Measurements from ENCODE around the gene GYG2. TPM values are rescaled to one million over a fixed set of nuclear protein-coding genes. Genes with fewer than 3 reads are reported as not detected.
"Not testable (repeated sequence)": the region's sequence is repeated elsewhere in the genome, so short reads cannot be mapped to it uniquely, and the experiment has no call there.

GYG2 gene
- total RNA-seq, 2 experiments from 2014 or later, result not detected

DNA sequence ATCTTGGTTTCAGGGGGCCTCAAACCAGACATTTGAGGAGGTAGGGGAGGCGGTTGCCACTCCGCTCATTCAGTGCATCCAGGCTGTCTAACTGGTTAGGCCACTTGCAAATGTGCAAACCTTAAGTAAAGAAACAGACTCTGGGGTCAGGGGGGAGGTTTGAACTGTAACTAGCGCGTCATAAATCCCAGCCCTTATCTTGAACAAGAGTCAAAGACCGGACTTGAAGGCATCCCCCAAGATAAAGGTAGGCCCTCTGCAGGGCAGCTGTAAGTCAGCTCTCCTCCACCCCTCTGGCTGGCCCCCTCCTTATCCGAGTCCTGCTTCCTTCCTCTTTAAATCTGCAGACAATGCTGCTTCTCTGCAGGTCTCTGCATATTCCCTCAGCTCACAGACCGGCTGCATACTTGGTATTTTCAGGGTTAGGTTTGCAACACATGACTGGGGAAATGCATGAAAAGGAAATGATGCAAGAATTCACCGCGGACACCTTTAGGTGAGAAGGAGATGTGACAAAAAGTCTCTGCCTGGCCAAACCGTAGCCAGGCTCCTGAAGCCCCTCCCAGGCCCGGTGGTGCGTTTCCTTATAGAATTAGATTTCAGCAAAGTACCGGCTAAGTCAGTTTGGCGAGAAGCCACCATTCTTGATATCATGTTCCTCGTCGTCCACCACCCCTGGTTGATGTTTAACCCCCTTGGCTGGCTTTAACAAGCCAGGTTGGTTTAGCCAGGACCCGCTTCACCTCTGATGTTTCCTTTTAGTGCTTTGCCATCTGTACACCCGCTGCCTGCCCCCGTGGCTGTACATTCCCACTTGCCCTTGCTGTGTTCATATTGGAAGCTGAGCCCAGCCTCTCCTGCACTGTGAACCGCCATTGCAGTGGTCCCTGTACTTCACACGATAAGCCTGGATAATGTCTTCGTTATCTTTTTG lies 69.2 kb downstream of the GYG2 start:
- POLR2A ChIA-PET, result not testable (repeated sequence)
- CTCF ChIA-PET, result interaction anchor here (0.6 kb wide), 1 partner anchor 12 kb away, joined by 3 read pairs; no protein-coding TSS in a partner anchor

DNA sequence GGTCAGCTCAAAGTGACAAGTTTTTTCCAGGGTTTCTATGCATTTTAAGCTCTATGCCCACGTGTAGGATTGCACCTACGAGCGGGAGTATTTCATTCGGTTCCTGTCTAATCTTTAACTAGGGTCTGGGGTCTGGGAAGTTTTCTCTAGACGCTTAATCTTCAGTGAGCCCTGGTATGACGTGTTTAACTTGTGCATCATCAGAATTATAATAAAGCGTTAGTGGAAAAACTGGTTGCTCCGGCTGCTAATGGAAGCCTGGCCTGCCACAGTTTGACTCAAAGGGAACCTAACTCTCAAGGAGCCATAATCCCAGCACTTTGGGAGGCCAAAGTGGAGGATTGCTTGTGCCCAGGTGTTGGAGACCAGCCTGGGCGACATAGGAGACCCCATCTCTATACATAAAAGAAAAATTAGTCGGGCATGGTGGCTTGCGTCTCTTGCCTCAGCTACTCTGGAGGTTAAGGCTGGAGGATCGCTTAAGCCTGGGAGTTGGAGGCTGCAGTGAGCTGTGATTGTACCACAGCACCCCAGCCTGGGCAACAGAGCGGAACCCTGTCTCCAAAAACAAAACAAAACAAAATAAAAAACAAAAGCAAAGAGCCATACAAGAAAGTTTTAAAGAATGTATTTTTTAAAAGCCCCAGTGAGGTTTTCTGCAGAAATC lies 70.2 kb downstream of the GYG2 start:
- CTCF ChIA-PET, result no interaction called here
- POLR2A ChIA-PET, result no interaction called here

DNA sequence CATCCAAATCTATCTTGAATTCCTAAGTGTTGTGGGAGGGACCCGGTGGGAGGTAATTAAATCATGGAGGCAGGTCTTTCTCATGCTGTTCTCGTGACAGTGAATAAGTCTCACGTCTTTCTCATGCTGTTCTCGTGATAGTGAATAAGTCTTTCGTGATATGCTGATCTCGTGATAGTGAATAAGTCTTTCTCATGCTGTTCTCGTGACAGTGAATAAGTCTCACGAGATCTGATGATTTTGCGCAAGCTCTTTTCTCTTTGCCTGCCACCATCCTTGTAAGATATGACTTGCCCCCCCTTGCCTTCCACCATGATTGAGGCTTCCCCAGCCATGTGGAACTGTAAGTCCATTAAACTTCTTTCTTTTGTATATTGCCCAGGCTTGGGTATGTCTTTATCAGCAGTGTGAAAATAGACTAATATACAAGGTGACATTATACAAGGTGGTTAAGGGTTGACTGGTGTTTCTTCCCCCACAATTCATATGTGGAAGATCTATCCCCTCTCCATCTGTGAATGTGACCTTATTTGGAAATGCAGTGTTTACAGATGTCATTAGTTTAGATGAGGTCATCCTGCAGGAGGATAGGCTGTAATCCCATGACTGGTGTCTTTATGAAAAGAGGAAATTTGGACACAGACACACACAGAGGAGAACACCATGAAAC lies 72.8 kb downstream of the GYG2 start:
- ChIA-PET CTCF (no interaction called here), POLR2A (no interaction called here)

DNA sequence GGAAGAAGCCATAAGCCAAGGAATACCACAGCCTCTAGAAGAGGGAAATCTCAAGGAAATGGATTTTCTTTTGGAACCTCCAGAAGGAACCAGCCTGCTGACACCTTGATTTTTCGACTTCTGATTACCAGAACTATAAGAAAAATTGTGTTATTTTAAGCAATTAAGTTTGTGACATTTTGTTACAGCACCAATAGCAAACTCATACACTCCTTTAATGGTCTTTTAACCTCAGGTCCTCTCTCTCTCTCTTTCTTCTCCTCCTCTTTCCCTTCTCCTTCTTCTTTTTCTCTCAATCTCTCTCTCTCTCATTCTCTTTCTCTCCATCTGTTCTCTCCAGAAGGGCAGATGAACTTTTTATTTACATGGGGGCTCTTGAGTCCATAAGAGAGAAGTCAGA lies 74.1 kb downstream of the GYG2 start:
- ChIA-PET POLR2A (no interaction called here), CTCF (no interaction called here)

DNA sequence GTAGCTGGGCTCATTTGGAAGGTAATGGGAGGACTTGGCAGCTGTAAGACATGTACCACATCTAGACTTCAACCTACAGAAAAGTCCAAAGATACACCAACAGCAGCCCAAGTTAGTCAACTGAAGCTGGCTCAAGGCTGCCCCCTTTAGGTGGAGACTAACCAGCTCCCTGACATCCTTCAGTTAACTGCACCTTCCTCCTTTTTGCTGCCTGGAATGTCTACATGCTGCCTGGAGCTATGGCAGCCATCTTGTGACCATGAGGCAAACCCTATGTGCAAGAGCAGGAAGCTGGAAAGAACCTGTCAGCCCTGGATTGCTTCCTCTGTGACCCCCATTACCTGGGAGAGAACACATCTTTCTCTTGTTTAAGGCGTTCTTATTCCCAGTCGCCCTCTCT lies 74.6 kb downstream of the GYG2 start:
- ChIA-PET POLR2A (no interaction called here), CTCF (no interaction called here)

DNA sequence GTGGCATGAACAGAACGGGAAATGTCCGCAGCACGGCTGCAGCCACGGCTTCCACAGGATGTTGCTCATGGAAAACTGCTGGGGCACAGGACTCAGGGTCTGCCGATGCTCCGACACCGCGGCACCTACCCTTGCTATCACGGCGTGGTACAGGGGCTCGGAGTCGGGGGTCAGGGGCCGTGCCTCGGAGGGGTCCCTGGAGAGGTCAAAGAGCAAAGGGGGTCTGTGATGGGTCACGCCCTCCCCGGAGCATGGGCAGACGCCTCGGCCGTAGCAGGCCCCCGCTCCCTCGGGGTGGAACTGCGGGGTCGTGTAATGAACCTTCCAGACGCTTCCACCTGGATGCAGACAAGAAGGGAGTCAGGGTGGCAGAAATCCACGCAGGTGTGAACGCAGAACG lies 78.6 kb downstream of the GYG2 start:
- POLR2A ChIA-PET, result no interaction called here
- CTCF ChIA-PET, result no interaction called here

DNA sequence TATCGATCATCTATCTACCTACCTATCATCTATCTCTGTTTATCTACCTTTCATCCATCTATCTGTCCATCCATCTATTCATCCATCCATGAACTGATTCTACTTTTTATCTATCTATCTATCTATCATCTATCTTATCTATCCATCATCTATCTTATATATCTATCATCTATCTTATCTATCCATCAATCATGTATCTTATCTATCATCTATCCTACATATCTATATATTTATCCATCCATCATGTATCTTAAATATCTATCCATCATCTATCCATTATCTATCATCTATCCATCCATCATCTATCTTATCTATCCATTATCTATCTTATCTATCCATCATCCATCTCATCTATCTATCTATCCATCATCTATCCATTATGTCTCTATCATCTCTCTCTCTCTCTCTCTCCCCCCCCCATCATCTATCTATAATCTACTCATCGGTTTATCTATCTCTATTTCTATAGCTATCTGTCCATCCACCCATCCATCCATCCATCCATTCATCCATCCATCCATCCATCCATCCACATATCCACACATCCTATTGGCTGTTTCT lies 79.5 kb downstream of the GYG2 start:
- ChIA-PET CTCF (no interaction called here), POLR2A (no interaction called here)

DNA sequence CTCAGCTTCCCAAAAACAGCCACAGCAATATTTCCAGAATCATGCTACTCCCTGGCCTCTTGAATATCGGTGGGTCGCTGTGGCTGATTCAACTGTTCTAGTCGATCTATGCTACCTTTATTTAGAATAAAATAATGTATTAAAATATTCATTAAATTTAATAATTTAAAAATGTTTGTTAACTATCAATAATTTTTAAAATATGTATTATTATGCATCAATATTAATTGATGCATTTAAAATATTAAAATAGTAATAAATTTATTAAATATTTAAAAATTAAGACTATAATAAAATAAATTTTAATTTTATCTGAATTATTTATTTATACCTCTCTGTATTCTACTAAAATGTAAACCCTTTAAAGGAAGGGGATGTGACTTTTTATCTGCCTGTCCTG lies 81.4 kb downstream of the GYG2 start:
- ChIA-PET CTCF (interaction anchor here (0.6 kb wide), 1 partner anchor 32 kb away, joined by 3 read pairs; no protein-coding TSS in a partner anchor), POLR2A (no interaction called here)

DNA sequence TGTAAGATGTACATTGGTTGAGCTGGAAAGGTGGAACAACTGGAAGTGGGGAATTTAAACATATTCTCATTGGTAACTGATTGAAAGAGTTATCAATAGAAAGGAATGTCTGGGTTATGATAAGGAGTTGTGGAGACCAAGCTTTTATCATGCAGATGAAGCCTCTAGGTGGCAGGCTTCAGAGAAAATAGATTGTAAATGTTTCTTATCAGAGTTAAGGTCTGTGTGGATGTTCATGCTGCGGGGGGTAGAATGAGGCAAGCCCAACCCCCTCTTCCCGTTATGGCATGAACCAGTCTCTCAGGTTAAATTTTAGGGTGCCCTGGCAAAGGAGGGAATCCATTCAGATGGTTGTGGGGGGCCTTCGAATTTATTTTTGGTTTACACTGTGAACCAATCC lies 84.4 kb downstream of the GYG2 start:
- ChIA-PET POLR2A (no interaction called here), CTCF (no interaction called here)

DNA sequence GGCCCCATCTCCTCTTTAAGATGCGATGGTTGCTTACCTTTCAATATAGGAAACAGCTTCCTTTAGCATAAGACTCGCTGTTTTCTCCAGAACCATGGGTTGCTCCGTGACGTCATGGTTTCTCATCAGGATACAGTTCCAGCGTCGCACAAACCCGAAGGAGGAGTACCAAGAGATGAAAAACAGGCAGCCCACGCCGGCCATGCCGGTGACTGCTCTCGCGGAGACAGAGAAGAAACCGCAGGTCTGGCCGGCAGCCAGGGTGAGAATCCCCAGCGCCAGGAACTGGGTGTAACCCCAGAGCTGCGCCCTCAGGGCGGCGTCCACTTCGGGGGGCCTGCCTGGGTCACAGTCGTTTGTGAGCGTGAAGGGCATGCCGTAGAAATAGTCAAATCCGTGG lies 89.0 kb downstream of the GYG2 start:
- CTCF ChIA-PET, result no interaction called here
- POLR2A ChIA-PET, result no interaction called here

DNA sequence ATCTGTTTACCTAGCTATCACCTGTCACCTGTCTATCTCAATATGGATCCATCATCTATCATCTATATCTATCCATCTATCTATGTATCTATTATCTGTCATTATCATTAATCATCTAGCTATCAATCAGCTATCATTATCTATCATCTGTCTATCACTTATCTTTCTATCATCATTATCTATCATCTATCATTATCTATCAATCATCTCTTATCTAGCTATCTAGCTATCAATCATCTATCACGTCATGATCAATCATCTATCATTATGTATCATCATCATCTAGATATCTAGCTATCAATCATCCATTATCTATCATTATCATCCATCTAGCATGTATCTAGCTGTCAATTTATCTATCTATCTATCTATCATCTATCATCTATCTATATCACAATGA lies 92.5 kb downstream of the GYG2 start:
- ChIA-PET POLR2A (no interaction called here), CTCF (no interaction called here)

DNA sequence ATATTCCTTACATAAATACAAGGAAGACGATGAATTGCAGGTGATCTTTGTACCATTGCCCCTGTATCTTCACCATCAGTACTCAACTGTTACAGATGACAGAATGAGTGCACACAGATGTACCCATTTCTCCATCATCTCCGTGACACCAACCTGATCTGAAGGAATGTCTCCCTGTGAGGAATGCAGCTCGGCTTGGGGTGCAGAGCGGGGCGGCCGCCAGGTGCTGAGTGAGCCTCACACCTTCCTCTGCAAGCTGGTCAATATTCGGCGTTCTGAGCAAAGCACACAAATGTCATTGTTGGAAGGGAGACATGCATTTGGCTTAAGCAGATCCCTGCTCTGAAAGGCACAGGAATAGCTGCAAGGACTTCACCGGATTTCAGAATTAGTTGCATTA lies 93.0 kb downstream of the GYG2 start:
- CTCF ChIA-PET, result no interaction called here
- POLR2A ChIA-PET, result no interaction called here

DNA sequence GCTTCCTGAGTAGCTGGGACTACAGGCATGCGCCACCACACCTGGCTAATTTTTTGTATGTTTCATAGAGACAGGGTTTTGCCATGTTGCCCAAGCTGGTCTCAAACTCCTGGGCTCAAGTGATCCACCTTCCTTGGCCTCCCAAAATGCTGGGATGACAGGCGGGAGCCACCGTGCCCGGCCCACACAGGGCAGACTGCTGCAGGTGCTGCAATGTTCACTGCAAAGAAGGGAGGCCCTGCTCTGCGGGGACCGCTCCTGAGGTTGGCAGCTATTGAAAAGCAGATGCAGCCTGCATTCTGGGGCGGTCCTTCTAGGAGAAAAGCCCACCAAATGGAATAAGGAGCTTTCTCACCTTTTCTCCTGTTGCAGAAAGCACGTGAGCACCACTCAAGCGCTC lies 95.4 kb downstream of the GYG2 start:
- CTCF ChIA-PET, result no interaction called here
- POLR2A ChIA-PET, result no interaction called here

DNA sequence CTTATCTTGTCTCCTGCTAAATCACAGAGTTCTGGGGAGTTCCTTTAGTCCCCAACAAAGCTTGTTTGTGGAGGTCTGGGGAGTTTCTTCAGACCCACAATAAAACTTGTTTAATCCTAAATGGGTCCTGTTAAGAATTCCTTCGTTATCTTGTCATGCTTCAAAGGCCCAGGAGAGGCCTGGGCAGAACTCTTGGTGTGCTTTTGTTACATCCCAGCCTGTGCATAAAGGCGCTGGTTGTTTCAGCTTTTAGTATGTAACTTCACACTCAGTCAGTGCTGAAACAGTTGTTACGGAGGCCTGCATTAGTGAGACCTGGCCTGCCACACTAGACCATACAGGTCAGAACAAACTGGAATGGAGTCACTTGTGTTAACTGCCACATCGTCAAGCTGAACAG lies 97.5 kb downstream of the GYG2 start:
- POLR2A ChIA-PET, result not testable (repeated sequence)

DNA sequence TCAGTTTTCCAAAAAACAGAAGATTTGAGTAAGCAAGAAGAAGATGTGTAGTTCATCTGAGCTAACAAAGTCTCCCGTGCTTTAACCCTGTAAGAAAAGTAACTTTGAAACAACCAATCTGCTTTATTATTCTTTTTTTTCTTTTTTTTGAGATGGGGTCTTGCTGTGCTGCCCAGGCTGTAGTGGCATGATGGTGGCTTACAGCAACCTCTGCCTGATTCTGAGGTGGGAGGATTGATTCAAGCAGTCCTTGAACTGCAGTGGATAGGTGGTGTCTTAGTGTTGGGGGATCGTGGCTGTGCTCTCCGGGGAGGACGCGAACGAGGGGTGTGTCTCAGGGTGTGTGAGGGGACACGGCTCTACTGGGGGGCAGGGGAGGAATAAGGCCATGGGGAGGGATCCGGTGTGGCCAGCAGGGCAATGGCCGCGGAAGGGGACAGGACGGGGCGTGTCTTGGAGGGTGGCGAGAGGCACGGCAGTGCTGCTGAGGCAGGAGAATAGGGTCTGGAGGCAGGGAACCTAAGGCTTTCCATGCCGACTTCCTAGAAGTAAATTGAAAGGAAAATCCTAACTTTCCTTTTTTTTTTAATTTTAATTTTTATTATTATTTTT lies 98.0 kb downstream of the GYG2 start:
- CTCF ChIA-PET, result no interaction called here

More for the DNA sequence above, 97.5 kb downstream of the GYG2 start:
- CTCF ChIA-PET, result not testable (repeated sequence)

DNA sequence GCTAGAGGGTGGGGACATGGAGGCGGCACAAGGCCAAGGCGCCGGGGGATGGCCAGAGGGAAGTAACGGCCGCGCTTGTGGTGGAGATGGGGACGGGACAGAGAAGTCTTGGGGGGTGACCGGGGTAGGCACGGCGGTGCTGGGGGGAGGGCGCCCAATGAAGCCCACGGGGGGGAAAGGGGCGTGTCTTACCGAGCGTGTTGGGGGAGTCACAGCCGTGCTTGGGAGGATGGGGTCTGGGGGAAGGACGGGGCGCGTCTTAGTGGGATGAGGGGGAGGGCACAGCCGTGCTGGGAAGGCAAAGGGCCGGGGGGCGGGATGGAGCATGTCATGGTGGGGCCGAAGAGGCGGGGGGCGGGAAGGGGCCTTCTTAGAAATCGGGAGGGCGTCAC lies 99.5 kb downstream of the GYG2 start:
- ChIA-PET CTCF (no interaction called here), POLR2A (no interaction called here)

More for the DNA sequence above, 98.0 kb downstream of the GYG2 start:
- POLR2A ChIA-PET, result no interaction called here

DNA sequence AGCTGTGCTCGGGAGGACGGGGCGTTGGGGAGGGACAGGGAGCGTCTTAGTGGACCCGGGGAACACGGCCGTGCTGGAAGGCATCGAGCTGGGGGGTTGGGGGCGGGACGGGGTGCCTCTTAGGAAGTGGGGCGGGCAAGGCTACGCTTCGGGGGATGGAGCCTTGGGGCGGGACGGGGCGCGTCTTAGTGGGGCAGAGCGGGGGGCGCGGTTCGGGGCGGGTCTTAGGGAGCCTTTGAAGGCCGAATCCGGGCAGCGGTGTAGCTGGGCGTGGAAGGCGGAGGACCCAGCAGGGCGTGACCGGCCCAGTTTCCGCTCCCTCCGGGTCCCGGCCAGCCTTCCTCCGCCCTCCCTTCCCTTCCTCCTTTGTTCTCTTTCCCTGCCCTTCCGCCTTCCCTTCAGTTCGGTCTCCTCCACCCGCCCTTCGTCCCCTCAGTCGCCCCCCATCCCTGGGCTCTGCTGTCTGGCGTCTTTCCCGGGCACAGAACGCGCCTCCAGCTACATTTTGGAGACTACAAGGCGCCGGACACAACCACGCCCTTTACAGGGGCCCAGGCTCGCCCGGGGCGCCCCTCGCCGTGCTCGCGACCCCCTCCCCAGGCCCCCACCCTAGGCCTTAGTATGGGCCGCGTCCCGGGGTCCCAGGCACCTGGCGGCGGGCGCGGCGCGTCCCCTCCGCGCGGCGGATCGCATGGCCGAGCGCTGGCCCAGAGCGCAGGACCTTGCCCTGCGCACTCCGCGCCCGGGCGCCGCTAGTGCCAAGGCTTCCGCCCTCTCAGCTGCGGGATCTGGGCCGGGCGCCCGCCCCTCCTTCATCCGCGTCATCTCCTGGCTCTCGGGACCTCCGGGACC lies 100.1 kb downstream of the GYG2 start, which contains the start of gene ARSD:
TSS of gene ARSD (minus strand) at position 757 of the 852 bp plus-strand sequence. CDS start at position 693, 64 bp downstream.
- ChIA-PET CTCF (no interaction called here), POLR2A (no interaction called here)

DNA sequence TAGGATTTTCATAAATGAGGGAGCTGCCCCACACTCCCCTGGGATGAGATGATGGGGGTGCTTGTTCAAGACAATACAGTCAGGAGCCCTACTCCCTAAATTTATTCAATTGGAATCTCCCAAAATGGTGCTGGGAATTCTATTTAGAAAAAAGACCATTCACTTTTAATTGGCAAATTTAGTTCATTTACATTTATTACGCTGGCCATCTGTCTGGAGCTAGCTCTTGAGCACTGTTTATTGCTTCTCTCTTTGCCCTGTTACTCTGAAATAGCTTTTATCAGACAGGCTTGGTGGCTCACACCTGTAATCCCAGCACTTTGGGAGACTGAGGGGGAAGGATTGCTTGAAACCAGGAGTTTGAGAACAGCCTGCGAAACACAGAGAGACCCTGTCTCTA lies 102.4 kb downstream of the GYG2 start:
- POLR2A ChIA-PET, result no interaction called here
- CTCF ChIA-PET, result no interaction called here

DNA sequence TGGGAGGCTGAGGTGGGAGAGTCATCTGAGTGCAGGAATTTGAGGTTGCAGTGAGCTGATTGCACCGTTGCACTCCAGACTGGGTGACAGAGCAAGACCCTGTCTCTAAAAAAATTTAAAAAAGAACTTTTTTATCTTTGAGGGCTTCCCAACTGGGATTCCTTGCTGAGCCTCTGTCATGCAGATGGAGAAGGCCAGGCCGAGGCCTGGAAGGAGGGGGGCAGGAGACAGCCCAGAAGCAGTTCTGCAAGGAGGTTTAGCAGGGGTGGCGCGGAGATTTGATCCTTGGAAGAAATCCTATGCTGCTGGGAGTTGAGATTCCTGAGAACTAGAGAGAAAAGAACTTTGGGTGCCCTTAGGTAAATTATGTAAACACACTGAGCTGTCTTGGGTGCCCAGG lies 102.9 kb downstream of the GYG2 start:
- POLR2A ChIA-PET, result no interaction called here
- CTCF ChIA-PET, result no interaction called here

Measured in activated CD8-positive, alpha-beta memory T cell treated with anti-CD3 and anti-CD28 coated beads for 36 hours (primary cell).